Rectal smooth muscle tissue (tissue), 1 donor: ENCODE data around the gene TIGD3.

Experiments
- H3K27ac ChIP-seq: one replicate; pipeline ENCODE4 v1.7.0; 2013; ENCODE audit warnings: low read depth, low read length, inconsistent platforms
- H3K27me3 ChIP-seq: one replicate; pipeline ENCODE4 v1.7.0; 2013; ENCODE audit warnings: low read length; ENCODE audit not compliant: control insufficient read depth, insufficient read depth
- H3K36me3 ChIP-seq: one replicate; pipeline ENCODE4 v1.7.0; 2013; ENCODE audit warnings: low read length; ENCODE audit not compliant: control insufficient read depth, insufficient read depth
- H3K4me1 ChIP-seq: one replicate; pipeline ENCODE4 v1.7.0; 2013; ENCODE audit warnings: low read length; ENCODE audit not compliant: control insufficient read depth, insufficient read depth
- H3K4me3 ChIP-seq: one replicate; pipeline ENCODE4 v1.7.0; 2013; ENCODE audit warnings: low read length
- H3K9ac ChIP-seq: one replicate; pipeline ENCODE4 v1.7.0; 2013; ENCODE audit warnings: low read length

Gene TIGD3

DNA sequence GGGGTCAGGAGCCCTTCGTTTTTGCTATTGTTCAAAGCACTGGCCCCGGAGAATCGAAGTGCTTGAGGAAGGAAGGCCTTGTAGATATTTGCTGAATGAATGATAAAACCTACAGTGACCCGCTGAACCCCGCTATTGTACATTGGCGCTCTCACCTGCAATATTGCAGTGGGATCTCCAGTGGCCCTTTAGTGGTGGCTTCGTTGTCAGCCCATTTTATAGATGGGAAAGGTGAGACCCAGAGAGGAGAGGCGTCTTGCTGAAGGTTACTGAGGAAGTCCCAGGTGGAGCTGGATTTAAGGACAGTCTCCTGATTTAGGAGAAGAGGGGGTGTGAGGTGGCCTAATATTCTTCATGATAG, 38.7 kb upstream of the TIGD3 start:
- Histone ChIP-seq H3K27me3 (no peaks in the 10 kb centered on the region), H3K27ac (peak overlapping the region; percentile 93), H3K9ac (peak overlapping the region; percentile 35), H3K4me3 (peak overlapping the region; percentile 96), H3K4me1 (peaks cover 19% of the 10 kb centered on the region), H3K36me3 (peaks cover 5% of the 10 kb centered on the region)

DNA sequence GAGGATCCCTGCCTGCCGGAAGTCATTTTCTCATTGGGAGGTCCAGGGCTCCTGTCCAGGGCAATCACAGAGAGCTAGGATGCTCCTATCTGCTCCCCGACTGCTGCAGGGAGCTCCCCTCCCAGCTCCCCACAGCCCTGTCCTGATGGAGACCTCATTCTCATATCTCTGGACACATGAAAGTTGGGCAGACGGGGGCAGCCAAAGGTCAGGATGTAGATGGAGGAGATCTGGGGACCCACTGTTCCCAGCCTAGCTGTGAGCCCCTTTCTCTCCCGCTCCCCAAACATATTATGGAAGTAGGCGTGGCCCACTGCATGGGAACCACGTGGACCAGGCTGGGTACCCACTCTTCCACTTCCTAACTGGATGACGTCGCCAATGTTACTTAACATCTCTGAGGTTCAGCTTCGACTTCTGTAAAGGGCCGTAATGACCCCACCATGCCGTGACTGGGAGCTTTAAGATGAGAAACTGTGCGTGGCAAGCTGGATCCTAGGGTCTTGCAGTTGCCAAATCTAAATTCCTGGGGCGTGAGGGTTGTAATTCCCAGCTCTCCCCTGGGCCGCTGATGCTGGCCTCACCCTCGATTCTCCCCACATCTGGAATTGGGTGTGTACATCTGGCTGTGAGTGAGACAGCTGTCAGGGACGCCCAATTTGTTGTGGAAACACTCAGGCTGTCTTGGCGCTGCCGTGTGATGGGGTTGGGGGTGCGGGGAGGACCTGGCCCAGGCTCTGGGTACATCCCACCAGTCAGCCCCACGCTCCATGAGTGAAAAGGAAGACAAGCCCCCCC, 38.1 kb upstream of the TIGD3 start:
- peak overlapping the region; percentile 93 for H3K27ac ChIP-seq
- H3K4me1 ChIP-seq = peaks cover 16% of the 10 kb centered on the region
- peak overlapping the region; percentile 96 for H3K4me3 ChIP-seq
- no peaks in the 10 kb centered on the region for H3K27me3 ChIP-seq
- H3K36me3 ChIP-seq = peaks cover 10% of the 10 kb centered on the region
- H3K9ac ChIP-seq = peak overlapping the region; percentile 35

- H3K36me3 ChIP-seq = peaks cover 18% of the 10 kb centered on the region
- H3K27ac ChIP-seq = peak overlapping the region; percentile 93
- H3K27me3 ChIP-seq = no peaks in the 10 kb centered on the region
- peak overlapping the region; percentile 96 for H3K4me3 ChIP-seq
- peaks cover 16% of the 10 kb centered on the region for H3K4me1 ChIP-seq
- H3K9ac ChIP-seq = no peak overlapping the region
Observed at GRCh38 chr11:65317025-65317786, 37.3 kb upstream of the TIGD3 start.

GRCh38 chr11:65320386-65321075, 34.0 kb upstream of the TIGD3 start:
- no peaks in the 10 kb centered on the region for H3K27me3 ChIP-seq
- H3K27ac ChIP-seq = no peak overlapping the region
- H3K36me3 ChIP-seq = peaks cover 20% of the 10 kb centered on the region
- no peak overlapping the region for H3K9ac ChIP-seq
- H3K4me1 ChIP-seq = peaks cover 14% of the 10 kb centered on the region
- H3K4me3 ChIP-seq = no peak overlapping the region

GRCh38 chr11:65321076-65321475, 33.5 kb upstream of the TIGD3 start:
- peaks cover 20% of the 10 kb centered on the region for H3K36me3 ChIP-seq
- H3K27me3 ChIP-seq = no peaks in the 10 kb centered on the region
- H3K27ac ChIP-seq = no peak overlapping the region
- H3K9ac ChIP-seq = no peak overlapping the region
- H3K4me3 ChIP-seq = no peak overlapping the region
- peaks cover 9% of the 10 kb centered on the region for H3K4me1 ChIP-seq

DNA sequence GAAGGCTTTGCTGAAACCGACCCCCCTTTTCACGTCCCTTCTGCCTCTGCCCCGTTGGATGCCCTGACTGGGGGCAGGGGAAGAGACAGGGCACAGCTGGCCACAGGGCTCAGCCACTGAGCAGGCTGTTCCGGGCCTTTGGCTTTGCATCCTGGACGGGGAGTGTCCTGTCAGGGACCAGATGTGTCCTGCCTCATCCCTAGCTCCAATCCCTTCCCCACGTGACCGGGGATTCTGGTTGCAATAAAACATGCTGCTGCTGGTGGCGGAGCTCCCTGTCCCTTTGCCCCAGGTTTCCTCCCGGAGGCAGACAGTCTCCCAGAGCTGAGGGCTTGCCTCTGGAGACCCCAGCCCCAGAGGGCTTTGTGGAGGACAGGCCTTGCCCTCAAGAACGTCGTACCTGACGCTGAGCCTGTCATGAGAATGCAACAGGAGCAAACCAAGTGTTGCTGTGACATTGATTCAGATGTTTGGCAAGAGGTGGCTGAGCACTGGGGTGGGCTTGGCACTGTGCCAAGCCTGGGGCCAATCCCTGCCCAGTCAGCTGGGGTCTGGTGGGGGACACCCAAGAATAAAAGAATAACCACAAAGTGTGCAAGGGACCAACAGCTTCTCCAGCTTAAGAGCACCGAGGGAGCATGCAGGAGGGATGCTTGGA, 32.6 kb upstream of the TIGD3 start:
- Histone ChIP-seq H3K4me1 (peaks cover under 1% of the 10 kb centered on the region), H3K27ac (peak overlapping the region; percentile 49), H3K36me3 (peaks cover 20% of the 10 kb centered on the region), H3K27me3 (no peaks in the 10 kb centered on the region), H3K9ac (no peak overlapping the region), H3K4me3 (no peak overlapping the region)

DNA sequence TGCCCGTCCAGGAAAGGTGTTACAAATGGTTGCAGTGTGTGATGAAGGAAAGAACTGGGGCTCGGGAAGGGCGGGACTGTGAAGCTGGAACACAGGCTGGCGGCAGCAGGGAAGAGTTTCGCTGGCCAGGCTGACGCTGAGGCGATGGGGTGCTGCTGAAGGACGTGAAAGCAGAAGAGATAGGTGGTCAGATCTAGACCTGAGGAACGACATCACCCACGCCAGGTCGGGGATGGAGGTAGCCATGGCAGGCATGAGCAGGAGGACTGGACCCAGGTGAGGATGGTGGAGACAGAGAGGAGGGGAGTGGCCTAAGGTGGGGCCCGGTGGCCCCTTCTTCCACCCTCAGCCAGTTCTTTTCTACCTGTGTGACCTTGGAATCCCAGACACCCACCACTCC, 30.7 kb upstream of the TIGD3 start:
- Histone ChIP-seq H3K27ac (no peak overlapping the region), H3K36me3 (peaks cover 20% of the 10 kb centered on the region), H3K4me1 (no peaks in the 10 kb centered on the region), H3K4me3 (no peak overlapping the region), H3K9ac (no peak overlapping the region), H3K27me3 (no peaks in the 10 kb centered on the region)

GRCh38 chr11:65325435-65325834, 29.1 kb upstream of the TIGD3 start:
- no peak overlapping the region for H3K27ac ChIP-seq
- H3K27me3 ChIP-seq = no peaks in the 10 kb centered on the region
- H3K4me1 ChIP-seq = no peaks in the 10 kb centered on the region
- H3K9ac ChIP-seq = no peak overlapping the region
- H3K4me3 ChIP-seq = no peak overlapping the region
- peaks cover 20% of the 10 kb centered on the region for H3K36me3 ChIP-seq

DNA sequence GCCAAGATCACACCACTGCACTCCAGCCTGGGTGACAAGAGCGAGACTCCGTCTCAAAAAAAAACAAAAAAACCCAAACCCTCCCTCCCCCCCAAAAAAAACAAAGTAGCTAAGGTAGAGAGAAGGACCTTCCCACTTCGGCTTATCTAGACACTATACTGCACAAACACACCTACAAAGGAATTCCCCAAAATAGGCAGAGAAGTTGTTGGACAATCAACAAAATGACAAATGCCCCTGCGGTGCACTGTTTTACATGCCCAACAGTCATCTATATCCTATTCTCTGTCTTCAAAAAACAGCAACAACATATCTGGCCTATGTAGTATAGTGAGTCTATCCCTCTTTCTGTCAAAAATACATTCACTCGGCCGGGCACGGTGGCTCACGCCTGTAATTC, 27.5 kb upstream of the TIGD3 start:
- Histone ChIP-seq H3K4me3 (no peak overlapping the region), H3K9ac (no peak overlapping the region), H3K36me3 (peaks cover 4% of the 10 kb centered on the region), H3K27me3 (no peaks in the 10 kb centered on the region), H3K27ac (no peak overlapping the region), H3K4me1 (no peaks in the 10 kb centered on the region)

DNA sequence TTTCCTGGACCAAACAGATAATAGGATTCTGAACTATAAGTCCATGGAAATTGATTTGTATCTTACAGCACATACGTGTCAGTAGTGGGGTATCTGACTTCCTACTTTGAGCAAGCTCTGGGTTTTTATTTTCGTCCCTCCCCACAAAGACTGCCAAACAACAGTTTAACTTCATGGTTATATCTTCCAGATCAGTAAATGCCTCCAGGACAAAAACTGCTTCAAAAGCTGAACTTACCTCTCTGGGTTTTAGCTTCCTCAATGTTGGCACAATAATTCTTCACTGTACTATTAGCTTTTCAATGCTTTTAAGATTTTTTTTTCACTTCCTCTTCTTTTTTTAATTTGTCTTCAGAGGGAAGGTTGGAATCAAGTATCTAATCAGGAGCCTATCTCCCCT, 25.1 kb upstream of the TIGD3 start:
- no peaks in the 10 kb centered on the region for H3K27me3 ChIP-seq
- H3K36me3 ChIP-seq = no peaks in the 10 kb centered on the region
- peak overlapping the region; percentile 41 for H3K4me3 ChIP-seq
- H3K4me1 ChIP-seq = peaks cover 2% of the 10 kb centered on the region
- no peak overlapping the region for H3K27ac ChIP-seq
- no peak overlapping the region for H3K9ac ChIP-seq

DNA sequence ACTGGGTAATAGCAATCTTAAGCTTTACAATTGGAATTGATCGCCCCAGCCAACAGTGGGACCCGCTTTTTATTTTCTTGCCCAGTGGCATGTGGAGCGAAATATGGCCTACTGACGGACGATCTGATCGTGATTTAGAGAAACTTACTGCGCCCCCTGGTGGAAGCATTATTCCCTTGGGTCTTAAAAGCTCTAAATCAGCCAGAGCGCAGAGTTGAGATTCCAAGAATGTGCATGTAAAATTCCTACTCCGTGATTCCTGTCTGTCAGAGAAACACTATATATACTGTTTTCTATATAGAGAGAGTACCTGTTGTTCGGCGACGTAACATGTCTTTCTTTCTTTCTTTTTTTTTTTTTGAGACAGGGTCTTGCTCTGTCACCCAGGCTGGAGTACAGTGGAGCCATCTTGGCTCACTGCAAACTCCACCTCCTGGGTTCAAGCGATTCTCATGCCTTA, 24.6 kb upstream of the TIGD3 start:
- peaks cover 6% of the 10 kb centered on the region for H3K4me1 ChIP-seq
- H3K9ac ChIP-seq = no peak overlapping the region
- H3K27me3 ChIP-seq = no peaks in the 10 kb centered on the region
- H3K36me3 ChIP-seq = no peaks in the 10 kb centered on the region
- H3K4me3 ChIP-seq = peak overlapping the region; percentile 41
- peak overlapping the region; percentile 14 for H3K27ac ChIP-seq

- H3K27me3 ChIP-seq = no peaks in the 10 kb centered on the region
- no peaks in the 10 kb centered on the region for H3K36me3 ChIP-seq
- no peak overlapping the region for H3K4me3 ChIP-seq
- peaks cover 8% of the 10 kb centered on the region for H3K4me1 ChIP-seq
- H3K27ac ChIP-seq = no peak overlapping the region
- H3K9ac ChIP-seq = no peak overlapping the region
Observed at GRCh38 chr11:65330544-65330943, 24.0 kb upstream of the TIGD3 start.
